NCI-H526 treated with DMSO at 0.1 percent for 48 hours (cell line): ENCODE results near the gene GADD45GIP1.
"Not testable (repeated sequence)": the region's sequence is repeated elsewhere in the genome, so short reads cannot be mapped to it uniquely, and the experiment has no call there.

Experiments used
- DNase-seq: peaks from one replicate; lab custom pipeline; 2025; lab: John Stamatoyannopoulos, UW

The GADD45GIP1 gene

DNA sequence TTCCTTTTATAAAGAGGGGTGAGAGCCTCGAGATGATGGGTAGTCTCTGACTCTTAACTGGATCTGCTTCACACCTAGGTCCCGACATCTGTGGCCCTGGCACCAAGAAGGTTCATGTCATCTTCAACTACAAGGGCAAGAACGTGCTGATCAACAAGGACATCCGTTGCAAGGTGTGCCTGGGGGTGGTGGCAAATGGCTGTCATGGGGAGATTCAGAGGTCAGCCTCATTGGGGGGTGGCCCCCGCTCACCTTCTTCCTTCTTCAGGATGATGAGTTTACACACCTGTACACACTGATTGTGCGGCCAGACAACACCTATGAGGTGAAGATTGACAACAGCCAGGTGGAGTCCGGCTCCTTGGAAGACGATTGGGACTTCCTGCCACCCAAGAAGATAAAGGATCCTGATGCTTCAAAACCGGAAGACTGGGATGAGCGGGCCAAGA, 17.0 kb downstream of the GADD45GIP1 start:
- DNase-seq: no peak

DNA sequence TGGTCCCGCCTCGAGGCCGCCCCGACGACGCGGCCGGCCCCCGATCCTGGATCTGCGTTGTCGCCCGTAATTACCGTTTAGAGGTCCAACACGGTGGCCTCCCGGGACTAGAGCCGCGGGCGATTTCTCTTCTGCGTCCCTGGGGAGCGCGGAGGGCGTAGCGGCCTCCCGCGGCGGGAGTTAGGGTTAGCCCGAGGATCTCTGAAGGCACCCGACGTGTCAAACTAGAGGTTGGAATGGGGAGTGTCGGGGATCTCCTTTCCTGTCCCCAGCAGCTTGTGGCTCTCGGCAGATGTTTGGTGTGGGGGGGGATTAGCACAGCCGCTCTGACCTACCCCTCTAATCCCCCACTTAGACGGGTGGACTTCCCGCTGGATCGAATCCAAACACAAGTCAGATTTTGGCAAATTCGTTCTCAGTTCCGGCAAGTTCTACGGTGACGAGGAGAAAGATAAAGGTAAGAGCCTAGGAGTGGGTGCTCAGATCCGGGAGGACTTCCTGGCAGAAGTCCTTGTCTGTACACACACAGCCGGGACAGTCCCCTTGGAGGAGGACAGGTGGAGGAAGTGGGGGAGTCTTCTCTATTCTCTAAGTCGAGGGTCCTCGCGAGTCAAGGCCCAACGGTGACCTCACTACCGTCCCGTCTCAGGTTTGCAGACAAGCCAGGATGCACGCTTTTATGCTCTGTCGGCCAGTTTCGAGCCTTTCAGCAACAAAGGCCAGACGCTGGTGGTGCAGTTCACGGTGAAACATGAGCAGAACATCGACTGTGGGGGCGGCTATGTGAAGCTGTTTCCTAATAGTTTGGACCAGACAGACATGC, 18.0 kb downstream of the GADD45GIP1 start:
- DNase-seq: no peak

- peak; percentile 90 for DNase-seq
Measured at GRCh38 chr19:12937927-12938778, 18.9 kb downstream of the GADD45GIP1 start, which contains the start of gene CALR. TSS of gene CALR (plus strand) at chr19:12938609. CDS start at chr19:12938680, 71 bp downstream.

DNA sequence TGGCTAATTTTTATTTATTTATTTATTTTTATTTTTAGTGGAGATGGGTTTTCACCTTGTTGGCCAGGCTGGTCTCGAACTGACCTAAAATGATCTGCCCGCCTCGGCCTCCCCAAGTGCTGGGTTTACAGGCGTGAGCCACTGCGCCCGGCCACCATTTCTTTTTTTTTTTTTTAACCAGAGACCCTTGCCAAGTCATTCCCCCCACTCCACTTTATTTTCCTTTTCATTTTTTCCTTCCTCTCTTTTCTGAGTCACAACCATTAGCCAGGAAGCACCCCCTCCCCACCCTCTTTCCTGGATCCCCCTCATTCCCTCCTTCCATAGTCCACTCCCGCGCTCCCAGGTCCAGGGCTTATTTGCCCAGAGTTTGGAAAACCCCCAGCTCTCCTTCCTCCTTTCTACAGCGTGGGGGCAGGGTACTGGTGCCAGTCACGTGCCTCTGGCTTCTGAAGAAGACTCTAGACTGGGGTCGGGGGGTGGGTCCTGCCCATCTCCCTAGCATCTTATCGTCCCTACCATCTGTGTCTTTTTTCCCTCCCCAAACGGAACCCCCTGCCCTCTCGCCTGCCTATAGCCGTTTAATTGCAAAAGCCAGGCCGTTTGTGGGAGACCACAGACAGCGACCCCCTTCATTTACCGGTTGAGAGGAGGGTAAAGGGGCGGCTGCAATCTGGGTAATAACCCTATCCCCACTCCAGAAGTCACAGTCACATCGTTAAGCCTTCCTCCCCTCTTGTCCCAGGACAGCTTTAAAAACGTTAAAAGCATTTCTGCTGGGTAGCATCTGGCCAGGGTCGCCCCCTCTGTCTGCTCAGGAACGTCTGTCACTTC, 19.7 kb downstream of the GADD45GIP1 start:
- DNase-seq: no peak

GRCh38 chr19:12936582-12936981, 20.4 kb downstream of the GADD45GIP1 start:
- DNase-seq: no peak

DNA sequence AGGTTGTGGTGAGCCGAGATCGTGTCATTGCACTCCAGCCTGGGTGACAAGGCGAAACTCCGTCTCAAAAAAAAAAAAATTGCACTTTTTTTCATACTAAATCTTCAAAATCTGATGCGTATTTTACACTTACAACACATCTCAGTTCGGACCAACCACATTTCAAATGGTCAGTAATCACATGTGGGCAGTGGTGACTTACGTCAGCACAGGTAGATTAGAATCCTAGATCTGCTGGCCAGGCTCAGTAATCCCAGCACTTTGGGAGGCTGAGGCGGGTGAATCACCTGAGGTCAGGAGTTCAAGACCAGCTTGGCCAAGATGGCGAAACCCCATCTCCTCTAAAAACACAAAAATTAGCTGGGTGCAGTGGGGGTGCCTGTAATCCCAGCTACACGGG, 22.0 kb downstream of the GADD45GIP1 start:
- no peak for DNase-seq

DNA sequence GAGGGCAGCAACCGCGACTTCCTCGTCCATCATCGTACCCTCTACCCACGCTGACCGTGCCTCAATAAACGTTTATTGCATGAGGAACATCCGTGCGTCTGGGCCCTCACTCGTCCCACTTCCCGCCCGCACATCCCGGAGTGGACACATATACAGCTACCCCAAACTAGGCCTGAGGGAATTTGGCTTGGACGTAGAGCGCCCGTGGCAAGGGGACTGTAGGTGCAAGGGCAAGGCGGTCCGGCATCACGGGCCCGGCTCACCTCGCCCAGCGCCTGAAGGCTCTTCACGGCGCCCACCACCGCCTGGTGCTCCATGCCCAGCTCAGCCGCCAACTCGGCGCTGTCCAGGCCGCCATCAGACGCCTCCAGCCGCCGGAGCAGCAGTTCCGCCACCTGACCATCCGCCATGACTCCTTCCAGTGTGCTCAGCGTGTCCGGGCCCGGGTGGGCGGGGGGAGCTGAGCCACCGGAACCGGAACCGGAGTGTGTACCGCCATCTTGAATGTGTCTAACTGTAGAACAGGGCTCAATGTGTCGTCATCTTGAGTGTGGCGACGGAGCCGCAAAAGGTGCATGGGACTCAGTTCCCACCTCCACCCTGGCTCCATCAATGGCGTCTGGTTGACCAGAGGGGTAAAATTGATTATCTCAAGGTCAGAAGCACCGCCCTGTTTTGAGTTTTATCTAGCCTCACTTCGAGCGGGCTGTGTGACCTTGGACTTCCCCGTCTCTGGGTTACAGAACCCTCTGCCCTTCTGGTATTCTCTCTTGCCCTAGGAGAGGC, 23.5 kb downstream of the GADD45GIP1 start, which contains the start of gene FARSA:
Gene FARSA (minus strand): TSS at position 425 of the 786 bp plus-strand sequence. CDS start 15 bp downstream, at position 410.
- peak; percentile 52 for DNase-seq

DNA sequence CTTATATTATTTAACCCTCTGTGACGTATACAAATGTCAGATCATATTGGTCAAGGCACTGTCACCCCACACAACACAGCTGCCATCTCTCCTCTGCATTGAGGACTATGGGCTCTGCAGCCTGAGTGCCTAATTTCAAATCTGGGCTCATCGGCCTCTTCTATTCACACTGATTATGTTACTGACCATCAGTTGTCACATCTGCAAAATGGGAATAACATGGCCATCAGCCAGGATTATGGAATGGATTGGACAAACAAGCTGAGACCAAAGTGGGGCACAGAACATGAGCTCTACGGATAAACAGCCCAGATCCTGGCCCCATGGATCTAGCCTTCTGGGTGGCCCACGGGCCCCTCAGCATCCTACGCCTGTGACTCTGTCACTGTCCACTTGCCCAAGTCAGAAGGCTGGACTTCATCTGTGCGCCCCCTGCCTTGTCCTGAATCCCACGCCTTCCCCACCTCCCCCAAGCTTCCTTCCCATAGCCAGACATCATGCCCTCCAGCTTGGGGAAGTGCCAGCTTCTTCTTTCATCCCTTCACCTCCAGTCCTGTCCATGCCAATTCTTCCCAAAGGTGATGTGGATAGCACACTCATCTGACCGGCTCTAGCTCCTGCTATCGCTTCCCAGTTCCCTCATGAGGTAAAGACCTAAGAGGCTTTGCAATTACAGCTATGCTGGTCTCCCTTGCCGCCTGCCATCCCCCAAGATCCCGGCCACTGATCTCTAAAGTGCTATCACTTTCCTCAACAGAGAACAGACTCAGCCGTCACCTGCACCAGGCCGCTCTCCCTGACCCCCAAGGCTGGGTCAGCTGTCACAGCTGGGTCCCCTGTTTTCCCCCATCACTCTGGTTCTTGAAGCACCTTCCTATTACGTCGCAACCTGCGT, 24.4 kb downstream of the GADD45GIP1 start:
- DNase-seq: no peak

GRCh38 chr19:12930002-12930645, 26.9 kb downstream of the GADD45GIP1 start:
- DNase-seq: no peak

GRCh38 chr19:12924621-12925310, 32.3 kb downstream of the GADD45GIP1 start:
- DNase-seq: no peak

- DNase-seq: no peak
Measured at GRCh38 chr19:12922959-12923358, 34.1 kb downstream of the GADD45GIP1 start.

DNA sequence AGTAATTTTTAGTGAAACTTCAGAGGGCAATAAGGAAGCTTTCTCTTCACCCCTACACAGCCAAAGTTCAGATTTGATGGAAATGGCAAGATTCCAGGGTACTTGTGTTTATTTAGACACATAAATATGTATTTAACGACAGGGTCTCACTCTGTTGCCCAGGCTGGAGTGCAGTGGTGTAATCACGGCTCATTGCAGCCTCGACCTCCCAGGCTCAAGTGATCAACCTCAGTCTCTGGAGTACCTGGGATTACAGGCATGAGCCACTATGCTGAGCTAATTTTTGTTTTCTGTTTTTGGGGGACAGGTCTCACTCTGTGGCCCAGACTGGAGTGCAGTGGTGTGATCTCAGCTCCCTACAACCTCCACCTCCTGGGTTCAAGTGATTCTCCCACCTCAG, 36.0 kb downstream of the GADD45GIP1 start:
- no peak for DNase-seq

DNA sequence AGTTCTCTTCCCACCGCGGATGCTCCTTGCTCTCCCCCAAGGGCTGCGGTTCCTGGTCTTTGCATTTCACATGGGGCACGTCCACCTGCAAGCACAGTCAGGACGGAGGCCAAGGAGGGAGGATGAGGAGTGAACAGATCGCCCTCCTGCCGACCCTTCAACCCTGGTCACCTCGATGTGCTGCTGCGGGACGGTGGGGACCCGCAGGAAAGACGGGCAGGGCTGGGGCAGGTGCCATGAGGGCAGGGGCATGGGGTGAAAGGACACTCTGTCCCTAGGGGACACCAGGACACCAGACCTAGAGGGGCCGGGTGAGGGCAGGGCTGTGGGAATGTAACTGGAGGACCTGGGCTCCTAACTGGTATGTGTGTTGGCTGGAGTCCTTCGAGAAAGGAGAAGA, 38.8 kb downstream of the GADD45GIP1 start:
- DNase-seq: no peak

- DNase-seq: not testable (repeated sequence)
Measured at GRCh38 chr19:12915860-12916259, 41.2 kb downstream of the GADD45GIP1 start.

- DNase-seq: no peak
Measured at GRCh38 chr19:12913851-12914690, 43.0 kb downstream of the GADD45GIP1 start.

- peak; percentile 1 for DNase-seq
Measured at GRCh38 chr19:12913011-12913561, 43.9 kb downstream of the GADD45GIP1 start.

GRCh38 chr19:12912571-12912970, 44.5 kb downstream of the GADD45GIP1 start:
- no peak for DNase-seq

- no peak for DNase-seq
Measured at GRCh38 chr19:12907166-12907565, 49.9 kb downstream of the GADD45GIP1 start.
